NCI-H2227 (cell line): ENCODE measurements around the gene NDUFA13.

Experiments
- DNase-seq: peaks from one replicate; lab custom pipeline; 2025; ENCODE audit not compliant: unreplicated experiment; lab: John Stamatoyannopoulos, UW

The NDUFA13 gene

DNA sequence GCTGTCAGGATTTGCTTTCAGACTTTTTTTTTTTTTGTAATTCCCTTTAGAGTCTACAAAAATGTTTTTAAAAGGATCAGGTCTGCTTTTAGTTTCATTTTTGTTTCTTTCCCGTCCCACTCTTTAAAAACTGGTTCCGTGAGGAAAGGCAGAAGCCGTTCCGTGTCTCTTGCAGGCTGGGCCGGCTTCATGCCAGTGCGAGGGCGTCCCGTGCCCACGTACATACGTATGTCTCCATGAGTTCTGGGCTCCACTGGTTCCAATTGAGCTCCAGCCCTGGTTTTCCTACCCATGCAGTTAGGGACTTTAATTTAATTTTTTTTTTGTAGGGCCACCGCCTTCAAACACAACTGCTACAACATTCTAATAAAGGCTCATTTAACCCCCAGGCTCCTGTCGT, 9.4 kb upstream of the NDUFA13 start:
- DNase-seq = no peak

GRCh38 chr19:19507354-19507753, 8.7 kb upstream of the NDUFA13 start:
- no peak for DNase-seq

- DNase-seq = no peak
Observed at GRCh38 chr19:19508217-19508616, 7.8 kb upstream of the NDUFA13 start.

GRCh38 chr19:19510432-19510831, 5.6 kb upstream of the NDUFA13 start:
- DNase-seq = no peak

DNA sequence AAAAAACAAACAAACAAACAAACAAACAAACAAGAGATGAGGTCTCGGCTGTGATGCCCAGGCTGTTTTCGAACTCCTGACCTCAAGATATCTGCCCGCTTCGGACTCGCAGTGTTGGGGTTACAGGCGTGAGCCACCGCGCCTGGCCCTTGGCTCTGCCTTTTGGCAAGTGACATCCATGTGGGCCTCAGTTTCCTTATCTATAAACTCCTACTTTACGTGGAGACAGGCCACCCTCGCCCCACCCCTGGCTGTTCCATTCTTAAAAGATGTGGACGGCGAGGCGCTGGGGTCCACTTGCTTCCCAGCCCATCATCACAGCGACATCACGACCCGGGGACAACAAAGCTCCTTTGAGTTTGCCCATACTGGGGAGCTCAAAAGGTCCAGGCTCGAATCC, 2.3 kb upstream of the NDUFA13 start:
- DNase-seq = no peak

GRCh38 chr19:19514215-19514657, 1.8 kb upstream of the NDUFA13 start:
- DNase-seq = no peak

GRCh38 chr19:19514881-19515641, 964 bp upstream of the NDUFA13 start, which contains the start of gene TSSK6:
TSS of gene TSSK6 (minus strand) at chr19:19515548. CDS start at chr19:19515427, 121 bp downstream.
- no peak for DNase-seq

DNA sequence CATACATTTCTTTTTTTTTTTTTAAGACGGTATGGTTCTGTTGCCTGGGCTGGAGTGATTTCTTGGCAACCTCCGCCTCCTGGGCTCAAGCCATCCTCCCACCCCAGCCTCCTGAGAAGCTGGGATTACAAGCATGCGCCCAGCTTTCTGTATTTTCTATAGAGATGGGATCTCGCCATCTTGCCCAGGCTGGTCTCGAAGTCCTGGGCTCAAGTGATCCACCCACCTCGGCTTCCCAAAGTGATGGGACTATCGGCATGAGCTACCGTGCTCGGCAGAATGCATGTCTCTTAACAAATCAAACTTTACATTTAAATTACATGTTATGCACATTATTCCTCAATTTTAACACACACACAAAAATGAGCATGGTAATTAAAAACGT, 1.2 kb downstream of the NDUFA13 start:
- DNase-seq = no peak

- DNase-seq = no peak
Observed at GRCh38 chr19:19520989-19521388, 5.0 kb downstream of the NDUFA13 start.

DNA sequence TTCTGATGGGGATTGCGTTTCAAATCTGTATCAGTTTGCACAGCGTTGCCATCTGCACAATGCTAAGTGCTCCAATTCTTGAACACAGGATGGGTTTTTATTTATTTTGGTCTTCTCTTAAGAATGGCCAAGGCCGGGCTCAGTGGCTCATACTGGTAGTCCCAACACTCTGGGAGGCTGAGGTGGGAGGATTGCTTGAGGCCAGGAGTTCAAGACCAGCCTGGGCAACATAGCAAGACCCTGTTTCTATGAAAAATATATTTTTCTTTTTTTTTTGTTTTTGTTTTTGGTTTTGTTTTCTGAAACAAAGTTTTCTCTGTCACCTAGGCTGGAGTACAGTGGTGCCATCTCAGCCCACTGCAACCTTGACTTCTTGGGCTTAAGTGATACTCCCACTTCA, 7.2 kb downstream of the NDUFA13 start:
- DNase-seq = no peak

DNA sequence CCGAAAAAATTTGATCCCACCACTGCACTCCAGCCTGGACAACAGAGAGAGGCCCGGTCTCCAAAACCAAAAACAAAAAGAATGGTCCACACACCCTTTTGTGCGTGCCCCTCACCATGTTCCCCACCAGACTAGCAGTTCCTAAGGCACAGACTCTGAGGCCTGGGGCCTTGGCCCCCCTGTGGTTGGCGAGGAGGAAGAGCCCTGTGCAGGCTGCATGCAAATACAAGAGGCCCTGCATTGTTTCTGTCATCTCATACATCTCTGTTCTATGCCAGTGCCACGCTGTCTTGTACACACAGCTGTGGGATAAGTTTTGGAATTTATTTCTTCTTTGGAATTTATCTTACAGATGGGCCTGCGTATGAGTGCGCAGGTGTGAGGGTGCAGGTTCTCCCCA, 8.0 kb downstream of the NDUFA13 start:
- no peak for DNase-seq

DNA sequence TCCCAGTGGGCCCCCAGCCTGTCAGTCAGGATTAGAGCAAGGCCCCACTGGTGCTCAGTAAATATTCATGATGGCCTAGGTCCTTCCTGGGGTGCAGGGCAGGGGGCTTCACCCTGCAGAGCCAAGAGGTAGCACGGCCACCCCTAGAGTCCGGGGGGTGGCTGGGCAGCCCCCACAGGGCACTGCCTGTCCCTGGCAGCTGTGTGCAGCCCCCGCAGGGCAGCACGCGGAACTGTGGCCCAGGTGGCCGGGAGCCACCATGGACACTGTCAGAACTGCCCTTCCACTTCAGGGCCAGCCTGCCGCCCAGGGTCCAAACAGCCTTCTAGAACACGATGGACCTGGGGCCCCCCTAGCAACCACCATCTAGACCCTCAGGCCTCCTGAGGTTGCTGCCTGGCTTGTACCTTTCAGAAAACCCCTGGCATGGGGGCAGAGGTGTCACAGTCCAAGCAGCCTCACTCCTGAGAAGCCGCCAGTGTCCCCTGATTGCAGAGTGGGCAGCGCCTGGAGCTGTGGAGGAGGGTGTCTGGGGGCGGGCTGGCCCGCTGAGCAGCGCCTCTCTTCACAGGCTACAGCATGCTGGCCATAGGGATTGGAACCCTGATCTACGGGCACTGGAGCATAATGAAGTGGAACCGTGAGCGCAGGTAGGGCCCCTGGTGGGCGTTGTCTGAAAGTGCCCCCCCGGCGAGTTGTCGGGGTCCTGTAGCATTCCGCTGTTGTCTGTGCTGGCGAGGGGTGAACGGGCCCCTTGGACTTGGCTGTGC, 9.8 kb downstream of the NDUFA13 start:
- DNase-seq = no peak

DNA sequence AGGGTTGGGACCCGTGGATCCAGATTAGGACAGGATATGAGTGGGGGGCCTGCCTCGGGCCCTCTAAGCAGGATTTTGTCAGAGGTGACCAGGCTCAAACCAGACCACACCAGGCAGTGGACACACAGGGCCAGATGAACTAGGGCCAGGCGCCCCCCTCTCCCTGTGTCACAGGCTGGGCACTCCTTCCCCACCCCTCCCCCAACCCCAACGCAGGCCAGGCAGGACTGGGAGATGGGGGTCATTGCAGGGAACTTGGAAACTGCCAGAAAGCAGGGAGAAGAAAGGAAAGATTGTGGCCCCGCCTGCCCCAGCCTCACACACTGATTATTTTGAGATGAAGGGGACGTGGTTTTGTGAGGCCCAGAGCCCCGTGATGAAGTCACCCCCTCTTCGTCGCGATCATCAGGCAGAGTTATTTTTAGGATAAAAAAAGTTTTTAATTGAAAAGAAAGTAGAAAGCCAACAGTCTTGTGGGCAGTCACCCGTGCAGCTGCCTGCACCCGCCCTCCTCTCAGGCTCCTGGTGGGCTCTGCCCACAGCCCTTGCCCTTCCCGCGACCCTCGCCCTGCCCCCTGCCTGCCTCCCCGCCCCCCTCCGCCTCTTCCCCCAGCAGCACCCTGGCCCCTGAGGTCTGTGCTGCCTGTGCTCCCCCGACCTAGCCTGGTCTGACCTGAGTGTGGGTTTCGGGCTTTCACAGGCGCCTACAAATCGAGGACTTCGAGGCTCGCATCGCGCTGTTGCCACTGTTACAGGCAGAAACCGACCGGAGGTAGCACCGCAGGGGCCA, 10.8 kb downstream of the NDUFA13 start:
- no peak for DNase-seq

GRCh38 chr19:19527371-19527656, 11.3 kb downstream of the NDUFA13 start:
- no peak for DNase-seq

GRCh38 chr19:19527674-19528625, 11.9 kb downstream of the NDUFA13 start:
- no peak for DNase-seq

- peak; percentile 68 for DNase-seq
Observed at GRCh38 chr19:19528721-19529490, 12.9 kb downstream of the NDUFA13 start, which contains the start of gene YJEFN3. TSS of gene YJEFN3 (plus strand) at chr19:19528911. CDS start at chr19:19528933, 22 bp downstream.

- no peak for DNase-seq
Observed at GRCh38 chr19:19529783-19530422, 13.9 kb downstream of the NDUFA13 start.

DNA sequence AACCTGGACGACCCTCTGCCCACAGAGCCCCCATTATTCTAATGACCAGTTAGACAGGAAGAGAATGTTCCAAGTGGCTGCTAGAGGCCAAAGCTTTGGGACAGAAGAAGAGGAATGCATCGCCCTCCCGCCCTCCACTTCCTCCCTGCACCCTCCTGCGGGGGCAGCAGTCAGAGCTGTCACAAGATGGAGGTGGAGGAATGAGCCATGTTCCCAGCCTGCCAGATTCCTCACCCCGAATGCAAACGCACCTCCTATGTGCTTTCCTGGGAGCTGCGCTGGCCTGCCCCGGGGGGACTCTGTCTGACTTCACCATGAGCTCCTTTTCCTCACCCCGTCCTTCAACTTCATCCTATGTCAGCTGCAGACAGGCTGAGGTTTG, 14.4 kb downstream of the NDUFA13 start:
- DNase-seq = no peak

DNA sequence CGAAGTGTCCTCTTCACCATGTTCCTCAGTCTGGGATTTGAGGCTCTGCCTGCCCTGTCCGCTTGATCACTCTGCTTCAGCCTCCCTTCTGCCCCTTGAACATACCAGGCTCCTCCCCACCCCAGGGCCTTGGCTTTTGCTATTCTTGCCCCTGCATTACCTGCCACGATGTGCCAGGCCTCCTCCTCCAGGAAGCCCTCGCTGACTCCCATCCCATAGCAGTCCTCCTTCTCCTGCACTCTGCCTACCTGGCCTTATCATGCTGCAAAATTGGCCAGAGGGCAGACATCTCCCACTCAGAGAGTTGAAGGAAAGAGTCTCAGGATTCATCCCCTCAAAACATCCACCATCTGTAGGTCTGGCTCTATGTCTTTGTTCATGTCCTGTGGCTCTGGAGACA, 14.9 kb downstream of the NDUFA13 start:
- no peak for DNase-seq
